HG03097 (cell line): Measurements from ENCODE around the gene NKD1.

ENCODE experiments used
- ATAC-seq: cut with Tn5 transposase; IDR thresholded peaks from one replicate; pipeline ENCODE4 v1.9.1; 2021; ENCODE audit not compliant: unreplicated experiment, low FRiP score

Gene NKD1

DNA sequence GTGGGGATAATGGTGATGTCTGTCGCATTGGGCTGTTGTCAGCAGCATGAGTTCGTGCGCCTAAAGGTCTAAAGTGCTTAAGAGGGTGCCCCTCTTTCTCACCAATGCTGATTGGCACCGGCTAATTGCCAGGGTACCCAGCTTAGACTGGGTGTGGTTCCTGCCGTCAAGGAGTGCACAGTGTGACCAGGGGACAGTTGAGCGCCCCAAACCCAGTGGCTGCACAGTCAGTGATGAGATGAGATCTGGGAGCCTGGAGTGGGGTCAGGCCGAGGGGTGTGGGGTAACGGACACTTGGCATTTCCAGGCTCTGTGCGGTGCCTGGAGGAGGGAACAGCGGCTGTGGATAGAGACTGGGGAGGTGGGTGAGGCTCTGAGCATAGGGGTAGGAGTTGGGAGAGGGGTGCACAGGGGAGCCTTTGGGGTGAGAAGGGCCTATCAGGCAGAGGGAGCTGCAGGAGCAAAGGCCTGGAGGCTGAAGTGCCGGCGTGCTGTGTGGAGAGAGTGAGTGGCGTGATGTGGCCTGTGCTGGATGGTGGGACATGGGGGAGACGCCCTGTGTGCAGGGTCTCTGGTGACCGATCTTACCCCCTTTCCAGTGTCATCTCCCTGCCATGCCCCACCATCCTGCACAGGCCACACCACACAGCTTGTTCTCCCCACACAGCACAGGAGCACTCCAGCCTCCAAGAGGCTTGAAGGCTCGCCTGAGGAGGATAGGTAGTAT is 74.6 kb downstream of the NKD1 start:
- no peak for ATAC-seq

DNA sequence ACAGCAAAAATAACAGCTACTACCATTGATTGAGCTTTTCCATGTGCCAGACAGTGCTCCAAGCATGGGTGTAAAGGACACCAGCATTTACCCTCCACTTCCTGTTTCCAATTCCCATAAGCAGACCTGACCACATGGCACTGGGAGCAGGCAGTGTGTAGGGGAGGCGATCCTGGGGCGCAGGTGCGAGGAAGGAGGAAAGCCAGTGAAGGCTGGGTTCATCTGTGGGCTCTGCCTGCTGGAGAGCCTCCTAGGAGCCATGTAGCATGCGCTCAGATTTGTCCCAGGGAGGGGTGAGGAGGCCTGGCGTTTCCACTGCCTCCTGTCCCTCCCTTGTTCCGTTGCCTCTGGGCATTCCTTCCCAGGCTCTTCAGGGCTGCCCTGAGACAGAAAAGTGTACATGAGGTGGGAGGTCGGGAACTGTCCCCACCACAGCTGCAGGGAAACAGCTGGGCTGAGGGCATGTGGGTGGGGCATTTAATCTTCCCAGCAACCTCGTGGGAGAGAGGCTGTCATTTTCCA is 76.3 kb downstream of the NKD1 start:
- ATAC-seq: no peak

DNA sequence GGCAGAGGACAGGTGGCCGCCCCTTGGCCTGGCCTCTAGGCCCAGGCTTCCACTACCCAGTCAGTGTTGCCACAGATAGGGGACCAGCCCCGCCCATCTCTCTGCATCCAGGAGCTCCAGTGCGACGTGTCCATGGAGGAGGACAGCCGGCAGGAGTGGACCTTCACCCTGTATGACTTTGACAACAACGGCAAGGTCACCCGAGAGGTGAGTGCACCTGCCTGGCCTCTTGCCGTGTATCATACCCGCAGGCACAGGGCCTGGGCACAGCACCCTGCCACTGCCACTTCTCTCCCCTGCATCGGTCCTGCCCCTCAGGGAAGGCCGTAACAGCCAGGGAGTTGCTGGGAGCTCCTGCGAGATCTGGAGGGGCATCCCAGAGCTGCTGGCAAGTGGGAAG is 77.2 kb downstream of the NKD1 start:
- ATAC-seq: no peak

DNA sequence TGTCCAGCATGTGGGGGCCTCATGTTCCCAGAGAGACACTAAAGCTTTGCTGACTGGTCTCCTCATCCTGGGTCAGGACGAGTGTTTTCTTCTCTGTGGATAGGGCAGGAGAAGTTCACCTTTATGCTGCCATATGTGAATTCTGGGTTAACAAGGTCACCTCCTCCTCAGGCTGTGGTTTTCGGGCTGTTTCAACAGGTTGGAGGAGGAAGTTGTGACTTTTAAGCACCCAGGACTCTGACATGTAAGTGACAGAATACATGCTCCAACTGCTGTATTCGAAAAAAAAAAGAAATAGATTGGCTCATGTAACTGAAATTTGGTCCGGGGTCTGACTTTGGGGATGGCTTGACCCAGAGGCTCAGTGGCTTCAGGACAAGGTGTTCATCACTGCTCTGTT is 78.7 kb downstream of the NKD1 start:
- ATAC-seq: no peak

DNA sequence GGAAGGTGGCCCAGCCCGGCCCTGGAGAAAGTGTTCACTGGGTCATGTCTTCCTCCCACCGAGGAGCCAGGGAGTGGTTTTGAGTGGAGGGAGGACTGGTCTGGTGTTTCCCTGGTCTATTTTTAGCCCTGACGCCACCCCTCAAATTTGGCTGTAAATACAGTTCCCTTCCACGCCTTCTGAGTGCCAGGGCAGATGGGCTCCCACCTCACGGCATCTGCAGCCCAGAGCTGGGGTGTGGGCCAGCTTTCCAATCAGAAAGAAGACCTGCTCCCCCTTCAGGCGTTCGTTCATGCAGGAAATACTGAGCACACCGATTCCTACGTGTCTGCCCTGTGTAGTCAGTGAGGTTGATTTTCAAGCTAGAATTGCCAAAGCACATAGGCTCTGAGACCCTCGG is 79.2 kb downstream of the NKD1 start:
- ATAC-seq: no peak

DNA sequence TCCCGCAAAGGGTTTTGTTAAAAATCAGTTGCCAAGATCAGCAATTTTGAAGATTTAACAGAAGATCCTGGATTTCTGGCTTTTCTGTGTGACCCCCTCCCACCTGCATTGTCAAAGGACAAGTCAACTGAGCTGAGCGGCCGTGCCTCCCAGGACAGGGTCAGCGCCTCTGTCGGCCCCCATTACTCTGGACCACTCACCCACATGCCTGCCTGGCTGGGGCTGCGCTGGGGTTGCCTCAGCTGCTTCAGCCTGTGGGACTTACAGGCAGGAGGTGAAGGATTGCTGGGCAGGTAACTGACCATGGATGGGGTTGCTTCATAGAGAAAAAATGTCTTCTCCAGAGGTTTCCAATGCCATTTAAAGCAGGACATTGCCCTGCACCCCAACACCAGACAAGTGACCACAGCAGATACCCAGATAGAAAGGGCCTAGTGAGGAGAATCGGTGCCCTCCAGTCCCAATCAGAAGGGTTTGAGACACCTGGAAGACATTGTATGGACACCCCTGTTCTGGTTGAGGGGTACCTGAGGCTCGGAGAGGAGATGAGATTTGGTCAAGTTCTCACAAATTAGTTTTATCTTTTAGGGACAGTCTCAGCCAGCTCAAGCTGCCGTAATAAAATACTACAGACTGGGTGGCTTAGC is 80.1 kb downstream of the NKD1 start:
- no peak for ATAC-seq

DNA sequence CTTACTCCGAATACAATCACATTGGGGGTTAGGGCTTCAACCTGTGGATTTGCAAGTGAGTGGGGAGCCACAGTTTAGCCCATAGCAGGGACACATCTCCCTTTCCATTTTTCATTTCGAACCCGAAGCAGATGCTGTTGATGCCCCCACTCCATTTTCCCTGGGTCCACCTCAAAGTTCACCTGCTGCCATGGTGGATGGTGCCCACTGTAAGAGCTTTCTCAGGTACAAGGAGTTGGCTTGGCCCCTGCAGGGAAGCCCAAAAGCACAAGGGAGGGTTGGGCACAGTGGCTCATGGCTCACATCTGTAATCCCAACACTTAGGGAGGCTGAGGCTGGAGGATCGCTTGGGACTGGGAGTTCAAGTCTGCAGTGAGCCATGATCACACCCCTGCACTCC is 81.1 kb downstream of the NKD1 start:
- no peak for ATAC-seq

DNA sequence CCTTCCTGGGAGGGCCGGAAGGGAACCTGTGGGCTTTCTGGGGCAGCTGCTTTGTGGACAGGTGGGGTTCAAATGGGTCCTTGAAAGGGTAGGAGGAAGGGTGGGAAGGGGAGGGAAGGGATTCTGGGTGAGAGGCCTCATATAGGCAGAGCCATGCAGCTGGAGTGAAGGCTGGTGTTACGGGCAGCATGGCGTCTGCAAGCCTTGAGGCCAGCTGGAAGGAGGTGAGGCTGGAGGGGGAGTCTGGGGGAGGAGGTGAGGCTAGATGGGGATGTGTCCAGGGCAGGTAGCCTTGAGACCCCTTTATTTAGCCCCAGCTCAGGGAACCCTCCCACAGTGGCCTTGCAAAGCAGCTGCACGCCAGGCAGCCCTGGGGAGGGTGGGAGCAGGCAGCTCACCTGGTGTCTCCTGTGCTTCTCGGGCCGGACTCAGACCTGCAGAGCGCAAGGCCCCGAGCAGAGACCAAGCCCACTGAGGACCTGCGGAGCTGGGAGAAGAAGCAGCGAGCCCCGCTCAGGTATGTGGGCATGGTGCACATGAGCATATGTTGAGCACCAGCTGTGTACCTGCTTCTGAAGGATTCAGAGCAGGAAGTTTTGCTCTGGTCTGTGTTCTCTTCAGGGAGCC is 82.3 kb downstream of the NKD1 start:
- ATAC-seq: no peak

DNA sequence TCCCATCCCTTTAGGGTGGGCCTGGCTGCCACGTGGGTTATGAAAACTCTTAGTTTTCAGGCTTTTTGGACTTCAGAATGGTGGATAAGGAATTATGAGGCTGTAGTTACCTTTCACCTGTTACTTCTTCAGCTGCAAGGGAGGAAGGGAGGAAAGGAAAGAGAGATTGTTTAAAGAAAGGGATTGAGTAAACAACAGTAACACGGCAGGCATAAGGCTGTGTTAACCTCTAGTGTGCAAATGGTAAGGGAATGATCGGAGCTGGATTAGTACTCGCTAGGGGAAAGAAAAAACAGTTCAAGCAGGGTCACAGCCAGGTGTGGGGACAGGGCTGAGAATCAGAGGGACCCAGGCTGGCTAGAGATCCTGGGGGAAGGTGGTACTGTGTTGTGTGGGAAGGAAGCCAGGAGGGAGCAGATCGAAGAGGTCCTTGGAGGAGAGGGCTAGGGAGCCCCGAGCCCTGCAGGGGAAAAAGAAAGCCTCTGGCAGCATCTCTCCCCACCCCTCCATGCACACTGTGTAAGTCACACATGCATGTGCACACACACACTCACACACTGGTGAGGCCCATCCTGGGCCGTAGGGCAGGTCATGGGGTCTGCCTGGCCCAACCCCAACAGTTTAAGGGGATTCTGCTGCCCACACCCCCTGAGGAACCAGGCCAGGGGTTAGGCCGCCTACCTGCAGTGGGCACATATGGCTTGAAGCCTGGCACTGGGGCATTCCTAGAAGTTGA is 83.2 kb downstream of the NKD1 start:
- no peak for ATAC-seq

DNA sequence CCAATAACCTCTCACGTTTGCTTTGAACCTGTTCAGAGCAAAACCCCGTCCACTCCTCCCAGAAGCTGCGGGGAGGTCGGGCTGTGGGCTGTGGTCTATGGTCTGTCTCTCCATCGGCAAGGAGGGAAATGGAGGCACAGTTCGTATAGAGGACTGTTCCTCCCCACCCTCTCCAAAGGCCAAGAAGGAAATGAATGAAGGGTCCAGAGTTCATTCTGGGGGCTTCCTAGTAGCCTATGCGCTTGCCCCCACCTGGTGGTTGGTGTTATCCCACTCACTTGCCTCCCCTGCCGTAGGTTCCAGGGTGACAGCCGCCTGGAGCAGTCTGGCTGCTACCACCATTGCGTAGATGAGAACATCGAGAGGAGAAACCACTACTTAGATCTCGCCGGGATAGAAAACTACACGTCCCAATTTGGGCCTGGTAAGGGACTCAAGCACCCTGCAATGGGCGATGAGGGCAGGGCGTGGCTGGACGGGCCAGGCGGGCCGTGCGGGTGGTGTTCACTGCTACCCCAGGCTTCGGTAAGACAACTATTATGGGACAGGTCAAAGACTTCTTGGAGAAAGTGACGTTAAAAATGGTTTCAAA is 83.9 kb downstream of the NKD1 start:
- no peak for ATAC-seq

DNA sequence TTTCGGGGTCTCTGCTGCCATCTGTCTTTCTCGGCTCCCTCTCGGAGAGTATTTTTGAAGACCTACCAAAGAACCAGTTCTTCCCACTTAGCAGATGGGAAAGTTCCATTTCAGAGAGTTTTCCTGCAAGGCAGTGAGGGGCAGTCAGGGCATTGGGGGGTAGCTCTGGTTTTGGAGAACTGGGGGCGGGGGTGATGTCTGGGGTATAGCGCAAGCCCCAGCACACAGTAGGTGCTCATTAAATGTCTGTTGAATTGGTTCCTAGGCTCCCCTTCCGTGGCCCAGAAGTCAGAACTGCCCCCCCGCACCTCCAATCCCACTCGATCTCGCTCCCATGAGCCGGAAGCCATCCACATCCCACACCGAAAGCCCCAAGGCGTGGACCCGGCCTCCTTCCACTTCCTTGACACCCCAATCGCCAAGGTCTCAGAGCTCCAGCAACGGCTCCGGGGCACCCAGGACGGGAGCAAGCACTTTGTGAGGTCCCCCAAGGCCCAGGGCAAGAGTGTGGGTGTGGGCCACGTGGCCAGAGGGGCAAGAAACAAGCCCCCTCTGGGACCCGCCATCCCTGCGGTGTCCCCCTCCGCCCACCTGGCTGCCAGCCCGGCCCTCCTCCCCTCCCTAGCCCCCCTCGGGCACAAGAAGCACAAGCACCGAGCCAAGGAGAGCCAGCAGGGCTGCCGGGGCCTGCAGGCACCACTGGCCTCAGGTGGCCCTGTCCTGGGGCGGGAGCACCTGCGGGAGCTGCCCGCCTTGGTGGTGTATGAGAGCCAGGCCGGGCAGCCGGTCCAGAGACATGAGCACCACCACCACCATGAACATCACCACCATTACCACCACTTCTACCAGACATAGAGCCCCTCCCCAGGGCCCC is 85.0 kb downstream of the NKD1 start:
- ATAC-seq: no peak

DNA sequence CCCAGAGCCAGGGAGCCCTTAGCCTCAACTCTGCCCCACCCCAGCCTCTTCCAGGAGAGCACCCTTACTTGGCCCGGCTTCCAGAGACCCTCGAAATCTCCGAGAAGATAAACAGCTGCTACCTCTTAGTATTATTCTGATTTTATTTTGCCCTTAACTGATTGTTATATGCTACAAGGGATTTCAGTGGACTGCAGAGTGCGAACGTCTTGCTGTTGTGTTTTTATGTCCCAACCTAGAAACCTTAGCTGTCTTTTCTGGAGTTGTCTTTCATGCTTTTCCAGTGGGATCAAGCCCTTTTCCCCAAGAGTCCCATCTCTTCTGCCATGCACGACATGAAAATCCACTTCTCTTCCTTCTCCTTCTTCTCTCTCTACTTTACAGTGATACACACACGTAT is 85.9 kb downstream of the NKD1 start:
- ATAC-seq: no peak

DNA sequence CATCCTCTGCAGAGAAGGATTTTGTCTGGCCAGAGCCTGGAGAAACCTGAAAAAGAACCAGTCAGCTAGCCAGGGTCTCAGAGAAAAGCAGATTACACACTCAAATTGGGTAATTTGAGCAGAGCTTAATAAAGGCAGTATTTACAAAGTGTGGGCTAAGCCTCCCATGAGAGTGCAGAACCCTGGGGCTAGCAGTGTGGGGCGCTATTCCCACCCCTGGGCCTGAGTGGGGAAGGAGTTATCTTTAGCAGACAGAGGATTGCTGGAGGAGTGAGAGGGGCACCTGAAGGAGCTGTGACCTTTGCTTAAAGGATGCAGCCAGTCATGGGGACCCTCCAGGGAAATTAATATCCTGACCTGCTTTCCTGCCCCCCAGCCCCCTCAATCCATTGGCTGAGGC is 86.8 kb downstream of the NKD1 start:
- ATAC-seq: no peak

DNA sequence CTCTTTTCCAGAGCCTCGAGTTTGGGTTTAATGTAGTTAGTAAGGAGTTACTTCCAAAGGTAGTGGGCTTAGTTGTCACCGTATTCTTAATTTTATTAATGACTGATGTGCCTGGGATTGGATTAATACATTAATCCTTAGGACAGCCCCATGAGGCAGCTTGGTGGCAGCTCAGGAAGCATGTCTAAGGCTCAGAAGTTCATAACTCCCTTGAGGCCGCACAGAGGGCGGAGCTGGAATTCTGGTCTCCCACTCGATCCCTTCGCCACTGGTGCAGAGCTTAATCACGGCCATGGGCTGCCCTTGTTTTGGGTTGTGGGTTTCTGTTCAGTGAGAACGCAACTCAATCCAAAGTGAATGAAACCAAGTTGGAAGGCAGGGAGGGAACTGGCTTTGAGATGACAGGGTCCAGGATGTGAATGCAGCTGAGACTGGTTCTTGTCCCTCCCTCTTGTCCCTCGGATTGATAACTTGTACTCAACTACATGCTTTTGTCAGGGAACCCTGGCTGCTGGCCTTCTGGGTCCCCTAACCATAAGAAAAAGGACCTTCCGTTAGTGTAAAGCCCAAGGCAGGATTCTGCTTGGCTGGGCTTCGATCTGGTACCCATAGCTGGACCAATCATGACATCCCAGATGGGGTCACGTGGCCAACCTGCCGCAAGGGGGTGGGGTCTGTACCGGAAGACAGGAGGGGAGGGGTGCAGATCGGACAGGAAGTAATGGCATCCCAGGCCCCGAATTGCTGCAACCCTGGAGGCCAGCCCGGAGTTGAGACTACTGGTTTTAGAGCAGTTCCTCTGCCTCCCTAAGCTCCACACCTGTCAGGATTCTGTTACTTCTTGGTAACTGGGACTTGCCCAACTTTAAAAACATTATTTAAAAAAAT is 87.6 kb downstream of the NKD1 start:
- ATAC-seq: no peak

DNA sequence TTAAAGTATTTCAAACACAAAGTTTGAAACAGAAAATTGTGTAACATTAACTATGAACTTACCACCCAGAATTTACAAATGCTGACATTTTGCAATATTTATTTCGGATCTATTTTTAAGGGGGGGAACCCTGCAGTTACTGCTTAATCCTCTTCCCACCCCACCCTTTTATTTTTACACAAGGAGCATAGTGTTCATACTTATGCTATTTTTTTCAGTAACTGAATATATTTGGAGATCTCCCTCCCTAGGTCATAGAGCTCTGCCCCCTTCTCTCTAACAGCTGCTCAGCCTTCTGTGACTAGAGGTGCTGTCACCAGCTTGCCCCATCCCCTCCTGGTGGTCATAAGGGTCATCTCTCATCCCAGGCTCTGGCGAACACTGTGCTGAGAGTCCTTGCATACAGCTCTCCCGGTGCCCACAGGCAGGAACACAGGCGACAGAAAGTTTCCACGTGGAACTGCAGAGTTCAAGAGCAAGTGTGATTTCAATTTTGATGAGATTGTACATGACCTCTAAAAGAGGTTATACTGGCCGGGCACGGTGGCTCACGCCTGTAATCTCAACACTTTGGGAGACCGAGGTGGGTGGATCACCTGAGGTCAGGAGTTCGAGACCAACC is 88.7 kb downstream of the NKD1 start:
- no peak for ATAC-seq

DNA sequence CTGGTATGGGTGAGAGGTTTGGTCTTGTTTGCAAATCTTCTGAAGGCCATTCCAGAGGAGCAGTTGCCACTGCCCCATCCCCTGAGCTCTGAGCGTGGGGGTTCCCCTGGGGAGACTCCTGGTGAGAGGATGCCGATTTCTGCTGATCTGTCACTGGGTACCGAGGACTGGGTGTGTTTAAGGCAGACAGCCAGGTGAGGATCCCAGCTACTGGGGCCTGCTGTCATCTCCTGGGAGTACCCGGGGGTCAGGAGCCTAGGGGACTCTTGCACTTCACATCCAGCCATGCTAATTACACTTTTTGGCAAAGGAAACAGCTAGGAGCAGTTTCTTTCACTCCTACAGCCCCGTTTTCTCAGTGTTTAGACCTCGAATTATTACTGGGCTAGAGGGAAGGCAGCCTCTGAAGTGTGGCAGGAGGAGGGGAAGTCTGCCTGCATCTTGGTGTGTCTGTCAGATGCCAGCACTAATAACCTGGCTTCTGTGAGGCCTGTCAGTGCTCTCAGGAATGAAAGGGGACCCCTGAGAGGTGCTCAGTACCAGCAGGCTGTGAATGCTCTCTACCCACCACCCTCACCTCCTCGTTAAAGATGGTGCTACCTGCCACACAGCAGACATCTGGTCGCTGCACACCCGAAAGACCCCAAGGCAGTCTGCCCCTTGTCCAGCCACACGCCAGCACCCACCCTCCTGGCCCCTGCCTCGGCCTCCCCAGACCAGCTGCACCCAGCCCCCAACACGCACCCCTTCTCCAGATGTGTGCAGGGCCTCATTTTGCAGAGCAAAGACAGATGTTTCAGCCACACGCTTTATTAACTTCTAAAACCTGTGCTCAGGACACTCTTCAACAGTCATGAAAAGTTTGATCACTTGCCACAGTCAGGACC is 89.8 kb downstream of the NKD1 start:
- no peak for ATAC-seq

DNA sequence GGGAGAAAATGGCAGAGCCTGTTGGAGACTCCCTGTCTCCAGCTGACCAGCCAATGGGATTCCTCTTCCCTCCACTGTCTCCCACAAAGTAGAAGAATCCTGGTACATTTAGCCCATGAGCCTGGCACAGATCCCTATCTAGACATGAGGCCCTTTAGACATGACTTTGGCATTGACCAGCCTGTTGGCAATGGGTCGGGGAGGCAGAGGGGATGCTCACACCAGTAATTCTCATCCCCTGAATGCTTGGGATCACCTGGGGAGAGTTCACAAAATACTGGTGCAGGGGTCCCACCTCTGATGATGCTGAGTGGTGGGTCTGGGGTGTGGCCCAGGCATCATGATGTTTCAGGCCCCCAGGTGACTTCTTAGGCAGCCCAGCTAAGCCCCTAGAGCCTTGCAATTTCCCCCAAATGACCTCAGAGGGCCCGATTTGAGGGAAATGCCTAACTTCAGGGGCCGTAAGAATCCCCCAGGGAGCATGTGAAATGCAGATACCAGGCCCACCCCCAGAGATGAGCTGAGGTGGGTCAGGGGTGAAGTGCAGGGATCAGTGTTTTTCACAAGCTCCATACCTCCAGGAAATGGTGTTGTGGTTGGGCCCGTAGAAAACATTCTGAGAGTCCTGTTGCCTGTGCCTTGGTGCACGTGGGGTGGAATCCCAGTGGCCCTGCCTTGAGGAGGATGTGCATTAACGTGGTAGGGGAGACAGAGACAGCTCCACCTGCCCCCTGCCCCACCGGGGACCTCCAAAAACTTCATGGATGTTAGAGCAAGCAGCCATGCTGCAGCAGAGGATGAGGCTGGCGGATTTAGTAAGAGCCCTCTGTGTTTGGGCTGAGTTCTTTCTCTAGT is 90.8 kb downstream of the NKD1 start:
- no peak for ATAC-seq
